ENCODE data around the gene GLI2. TPM values are rescaled to one million over a fixed set of nuclear protein-coding genes. Genes with fewer than 3 reads are reported as not detected.

Gene GLI2
- total and polyA plus RNA-seq, 2 of the 8 experiments (the other 6 are each of a cell fraction or from before 2014, with no cell fraction given): 18.4 to 46.9 TPM

DNA sequence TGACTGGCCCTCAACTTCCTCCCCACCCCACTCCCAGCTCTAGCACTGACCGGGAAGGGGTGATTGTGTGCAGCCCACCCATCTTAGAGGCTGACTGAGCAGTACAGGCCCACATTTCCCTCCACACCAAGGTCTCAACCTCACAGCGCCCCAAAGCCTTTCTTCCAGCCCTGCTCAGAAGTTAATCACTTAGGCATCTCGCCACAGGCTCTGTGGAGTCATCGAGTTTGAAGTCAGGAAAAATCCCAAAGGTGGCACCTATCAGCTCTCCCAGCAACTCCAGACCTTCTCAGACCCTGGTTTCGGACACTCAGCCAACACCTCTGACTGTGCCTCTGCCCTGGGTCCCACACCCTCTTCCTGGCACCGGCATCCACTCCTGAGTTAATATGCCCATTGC is 43.0 kb upstream of the GLI2 start (continued):
- TF ChIP-seq CHD7 (IDR thresholded peaks at IDR 0.05; ENCODE audit: insufficient replicate concordance, low read length) (no peak), CHD1 (IDR thresholded peaks at IDR 0.05; ENCODE audit: low read depth, low read length) (no peak), CTBP2 (IDR thresholded peaks at IDR 0.05; ENCODE audit: borderline replicate concordance, insufficient read depth, insufficient read length, low read length) (no peak), SIN3A (conservative IDR thresholded peaks at IDR 0.05 in 1 of 2, IDR thresholded peaks at IDR 0.05 in 1 of 2; ENCODE audit: low read depth in 1 of 2, low read length in 2 of 2) (no peak)
- TF ChIP-seq, protein P1, sequence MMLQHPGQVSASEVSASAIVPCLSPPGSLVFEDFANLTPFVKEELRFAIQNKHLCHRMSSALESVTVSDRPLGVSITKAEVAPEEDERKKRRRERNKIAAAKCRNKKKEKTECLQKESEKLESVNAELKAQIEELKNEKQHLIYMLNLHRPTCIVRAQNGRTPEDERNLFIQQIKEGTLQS (IDR thresholded peaks at IDR 0.05; ENCODE audit: insufficient read depth, low read depth, low read length): no peak

Data from H1 (cell line).